KMS-11 (cell line): ENCODE results near the gene HYAL1.
"Not testable (repeated sequence)": the region's sequence is repeated elsewhere in the genome, so short reads cannot be mapped to it uniquely, and the experiment has no call there.

Experiments
- H2AFZ ChIP-seq: fragments of 200-600 bp; sonication (generic); 2 replicates; pipeline ENCODE4 v1.6.1; 2016; ENCODE audit warnings: antibody characterized with exemption, mixed run types, low read depth
- H3K27ac ChIP-seq: fragments of 200-600 bp; sonication (generic); 2 replicates; pipeline ENCODE4 v1.6.1; 2016; ENCODE audit warnings: mild to moderate bottlenecking, mixed run types
- H3K27me3 ChIP-seq: fragments of 200-600 bp; sonication (generic); 2 replicates; pipeline ENCODE4 v1.6.1; 2017; ENCODE audit warnings: mild to moderate bottlenecking, low read depth, mixed run types, moderate library complexity; ENCODE audit not compliant: insufficient read depth
- H3K36me3 ChIP-seq: fragments of 200-600 bp; sonication (generic); 2 replicates; pipeline ENCODE4 v1.6.1; 2017; ENCODE audit warnings: mild to moderate bottlenecking, mixed run types; ENCODE audit not compliant: insufficient read depth
- H3K4me1 ChIP-seq: fragments of 200-600 bp; sonication (generic); 2 replicates; pipeline ENCODE4 v1.6.1; 2016; ENCODE audit warnings: mild to moderate bottlenecking, low read depth, mixed run types; ENCODE audit not compliant: poor library complexity, severe bottlenecking
- H3K4me2 ChIP-seq: fragments of 200-600 bp; sonication (generic); 2 replicates; pipeline ENCODE4 v1.7.0; 2016; ENCODE audit warnings: mild to moderate bottlenecking, mixed run types
- H3K4me3 ChIP-seq: fragments of 200-600 bp; sonication (generic); IDR thresholded peaks from 2 replicates; pipeline ENCODE4 v1.6.1; 2017; ENCODE audit warnings: low read depth, low read length, mixed read lengths; ENCODE audit not compliant: insufficient read depth
- H3K79me2 ChIP-seq: fragments of 200-600 bp; sonication (generic); 2 replicates; pipeline ENCODE4 v1.6.1; 2016; ENCODE audit warnings: low read depth, mixed run types; ENCODE audit not compliant: insufficient read depth
- H3K9ac ChIP-seq: fragments of 200-600 bp; sonication (generic); 2 replicates; pipeline ENCODE4 v1.6.1; 2016; ENCODE audit warnings: mild to moderate bottlenecking, mixed run types
- H4K20me1 ChIP-seq: fragments of 200-600 bp; sonication (generic); 2 replicates; pipeline ENCODE4 v1.6.1; 2016; ENCODE audit warnings: mild to moderate bottlenecking, mixed run types; ENCODE audit not compliant: insufficient read depth
- TF ChIP-seq, protein P1 (sequence below): fragments of 200-600 bp; sonication (generic); conservative IDR thresholded peaks from 2 replicates; pipeline ENCODE4 v1.6.1; 2017; ENCODE audit warnings: low read depth, mild to moderate bottlenecking, antibody characterized with exemption, low read length, moderate library complexity, mixed read lengths

Gene HYAL1

DNA sequence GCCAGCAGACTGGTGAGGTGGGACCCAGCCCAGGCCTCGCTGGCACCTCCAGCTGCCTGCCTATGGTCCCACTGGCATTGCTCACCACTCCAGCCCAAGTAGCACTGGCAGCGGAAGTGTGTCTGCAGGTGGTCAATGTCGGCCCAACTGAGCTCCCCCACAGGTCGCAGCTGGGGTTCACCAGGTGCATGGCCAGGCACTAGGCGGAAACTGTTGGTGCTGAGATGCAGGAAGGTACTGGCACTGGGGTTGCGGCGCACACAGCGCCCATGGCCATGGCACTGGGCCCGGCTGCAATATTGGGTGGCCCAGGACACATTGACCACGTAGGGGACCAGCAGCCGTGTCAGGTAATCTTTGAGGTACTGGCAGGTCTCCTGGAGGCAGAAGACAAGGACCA lies 14.8 kb upstream of the HYAL1 start:
- no peaks in the 10 kb centered on the region for H3K27me3 ChIP-seq
- H3K4me2 ChIP-seq, result no peak overlapping the region
- H3K4me1 ChIP-seq, result peaks cover 4% of the 10 kb centered on the region
- H3K9ac ChIP-seq, result no peak overlapping the region
- TF ChIP-seq, protein P1, sequence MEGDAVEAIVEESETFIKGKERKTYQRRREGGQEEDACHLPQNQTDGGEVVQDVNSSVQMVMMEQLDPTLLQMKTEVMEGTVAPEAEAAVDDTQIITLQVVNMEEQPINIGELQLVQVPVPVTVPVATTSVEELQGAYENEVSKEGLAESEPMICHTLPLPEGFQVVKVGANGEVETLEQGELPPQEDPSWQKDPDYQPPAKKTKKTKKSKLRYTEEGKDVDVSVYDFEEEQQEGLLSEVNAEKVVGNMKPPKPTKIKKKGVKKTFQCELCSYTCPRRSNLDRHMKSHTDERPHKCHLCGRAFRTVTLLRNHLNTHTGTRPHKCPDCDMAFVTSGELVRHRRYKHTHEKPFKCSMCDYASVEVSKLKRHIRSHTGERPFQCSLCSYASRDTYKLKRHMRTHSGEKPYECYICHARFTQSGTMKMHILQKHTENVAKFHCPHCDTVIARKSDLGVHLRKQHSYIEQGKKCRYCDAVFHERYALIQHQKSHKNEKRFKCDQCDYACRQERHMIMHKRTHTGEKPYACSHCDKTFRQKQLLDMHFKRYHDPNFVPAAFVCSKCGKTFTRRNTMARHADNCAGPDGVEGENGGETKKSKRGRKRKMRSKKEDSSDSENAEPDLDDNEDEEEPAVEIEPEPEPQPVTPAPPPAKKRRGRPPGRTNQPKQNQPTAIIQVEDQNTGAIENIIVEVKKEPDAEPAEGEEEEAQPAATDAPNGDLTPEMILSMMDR, result no peak
- no peaks in the 10 kb centered on the region for H3K79me2 ChIP-seq
- no peak overlapping the region for H2AFZ ChIP-seq
- no peaks in the 10 kb centered on the region for H4K20me1 ChIP-seq
- no peaks in the 10 kb centered on the region for H3K36me3 ChIP-seq
- H3K27ac ChIP-seq, result no peak overlapping the region
- no peak overlapping the region for H3K4me3 ChIP-seq

DNA sequence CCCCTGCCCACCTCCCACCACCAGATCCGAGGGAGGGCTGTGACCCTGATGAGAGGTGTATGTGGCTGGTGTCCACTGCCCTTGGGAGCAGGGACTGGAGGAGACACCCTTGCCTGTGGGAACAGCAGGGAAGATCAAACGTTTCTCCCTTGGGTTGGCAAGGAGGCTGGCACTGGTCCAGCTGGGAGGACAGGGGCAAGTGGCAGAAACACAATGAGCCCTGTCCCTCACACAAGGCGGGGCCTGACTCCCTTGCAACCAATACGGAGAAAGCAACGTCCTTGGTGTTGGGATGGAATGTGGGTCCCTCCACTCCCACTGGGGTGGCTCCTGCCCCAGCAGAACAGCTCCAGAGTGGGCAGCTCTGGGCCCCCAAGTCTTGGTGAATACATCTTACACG lies 13.9 kb upstream of the HYAL1 start:
- H3K4me1 ChIP-seq, result peaks cover 4% of the 10 kb centered on the region
- no peak overlapping the region for H3K4me3 ChIP-seq
- H4K20me1 ChIP-seq, result no peaks in the 10 kb centered on the region
- no peaks in the 10 kb centered on the region for H3K79me2 ChIP-seq
- no peaks in the 10 kb centered on the region for H3K27me3 ChIP-seq
- no peak overlapping the region for H3K9ac ChIP-seq
- TF ChIP-seq, protein P1, result no peak
- H3K4me2 ChIP-seq, result no peak overlapping the region
- H3K27ac ChIP-seq, result no peak overlapping the region
- no peaks in the 10 kb centered on the region for H3K36me3 ChIP-seq
- no peak overlapping the region for H2AFZ ChIP-seq

DNA sequence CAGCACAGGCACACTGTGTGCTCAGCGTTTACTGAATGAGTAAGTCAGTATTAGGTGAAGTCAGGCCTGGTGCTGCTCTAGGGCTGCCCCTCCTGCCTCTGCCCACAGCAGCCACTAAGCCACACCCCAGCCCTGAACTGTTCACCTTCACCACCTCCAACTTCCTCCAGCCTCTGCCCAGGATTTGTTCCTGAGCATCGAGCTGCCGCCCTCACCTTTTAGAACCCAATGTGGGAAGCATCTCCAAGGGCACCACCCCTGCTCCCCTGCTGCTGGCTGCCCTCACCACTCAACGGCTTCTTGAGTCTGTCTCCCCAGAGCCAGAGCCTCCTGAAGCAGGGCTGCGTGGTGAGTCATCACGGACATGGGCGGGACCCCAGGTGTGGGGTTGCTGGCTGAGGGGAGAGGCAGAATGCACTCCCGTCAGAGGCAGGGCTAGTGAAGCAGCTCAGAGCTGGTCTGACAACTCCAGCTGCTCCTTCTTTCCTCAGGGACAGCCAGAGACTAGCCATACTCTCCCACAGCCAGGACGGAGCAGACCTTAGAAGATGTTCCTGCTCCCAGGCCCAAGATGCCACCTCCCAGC lies 13.4 kb upstream of the HYAL1 start:
- TF ChIP-seq, protein P1, result no peak
- H2AFZ ChIP-seq, result no peak overlapping the region
- H3K27ac ChIP-seq, result no peak overlapping the region
- H3K36me3 ChIP-seq, result no peaks in the 10 kb centered on the region
- H4K20me1 ChIP-seq, result no peaks in the 10 kb centered on the region
- no peak overlapping the region for H3K9ac ChIP-seq
- no peak overlapping the region for H3K4me3 ChIP-seq
- no peaks in the 10 kb centered on the region for H3K27me3 ChIP-seq
- H3K4me1 ChIP-seq, result no peaks in the 10 kb centered on the region
- no peaks in the 10 kb centered on the region for H3K79me2 ChIP-seq
- H3K4me2 ChIP-seq, result no peak overlapping the region

DNA sequence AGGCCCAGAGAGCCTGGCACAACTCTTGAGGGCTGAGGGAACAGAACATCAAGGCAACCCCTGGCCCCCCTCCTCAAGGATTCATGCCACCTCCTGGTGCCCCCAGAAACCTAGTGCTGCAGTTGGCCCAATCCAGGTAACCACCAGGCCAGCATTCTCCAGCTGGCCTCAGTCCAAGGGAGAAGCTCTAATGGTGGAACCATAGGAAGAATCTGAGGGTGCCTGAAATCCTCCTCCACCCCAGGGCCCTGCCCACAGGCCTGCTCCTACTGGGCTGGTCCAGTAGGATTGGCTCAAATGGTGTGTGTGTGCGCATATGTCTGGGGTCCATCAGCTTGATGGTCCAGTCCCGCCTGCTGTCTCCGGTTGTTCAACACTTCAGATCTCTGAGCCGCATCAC lies 11.4 kb upstream of the HYAL1 start:
- H3K9ac ChIP-seq, result no peak overlapping the region
- no peaks in the 10 kb centered on the region for H3K79me2 ChIP-seq
- H3K27ac ChIP-seq, result no peak overlapping the region
- no peak overlapping the region for H3K4me2 ChIP-seq
- H3K4me1 ChIP-seq, result no peaks in the 10 kb centered on the region
- TF ChIP-seq, protein P1, result no peak
- no peak overlapping the region for H3K4me3 ChIP-seq
- H3K27me3 ChIP-seq, result no peaks in the 10 kb centered on the region
- H4K20me1 ChIP-seq, result no peaks in the 10 kb centered on the region
- no peaks in the 10 kb centered on the region for H3K36me3 ChIP-seq
- H2AFZ ChIP-seq, result no peak overlapping the region

DNA sequence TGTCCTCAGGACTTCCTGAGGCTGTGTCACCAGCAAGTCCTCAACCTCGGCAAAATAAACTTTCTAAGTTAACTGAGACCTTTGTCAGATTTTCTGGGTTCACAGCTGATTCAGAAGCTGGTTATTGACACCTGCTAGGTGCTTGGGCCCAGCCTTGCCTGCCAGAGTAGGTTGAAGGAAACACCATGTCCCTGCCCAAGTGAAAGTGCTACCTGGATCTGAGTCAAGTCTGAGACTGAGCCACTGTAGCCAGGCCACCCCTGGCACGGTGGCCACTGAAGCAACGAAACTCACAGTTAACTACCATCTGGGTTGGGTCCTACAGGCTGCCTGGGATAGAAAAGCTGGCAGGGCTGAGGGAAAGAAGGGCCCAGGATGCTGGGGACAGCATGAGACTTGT lies 11.0 kb upstream of the HYAL1 start:
- Histone ChIP-seq H4K20me1 (no peaks in the 10 kb centered on the region), H3K27me3 (no peaks in the 10 kb centered on the region), H3K4me1 (no peaks in the 10 kb centered on the region), H2AFZ (no peak overlapping the region), H3K79me2 (no peaks in the 10 kb centered on the region), H3K36me3 (no peaks in the 10 kb centered on the region), H3K4me2 (no peak overlapping the region), H3K4me3 (no peak overlapping the region), H3K27ac (no peak overlapping the region), H3K9ac (no peak overlapping the region)
- TF ChIP-seq, protein P1, result no peak

DNA sequence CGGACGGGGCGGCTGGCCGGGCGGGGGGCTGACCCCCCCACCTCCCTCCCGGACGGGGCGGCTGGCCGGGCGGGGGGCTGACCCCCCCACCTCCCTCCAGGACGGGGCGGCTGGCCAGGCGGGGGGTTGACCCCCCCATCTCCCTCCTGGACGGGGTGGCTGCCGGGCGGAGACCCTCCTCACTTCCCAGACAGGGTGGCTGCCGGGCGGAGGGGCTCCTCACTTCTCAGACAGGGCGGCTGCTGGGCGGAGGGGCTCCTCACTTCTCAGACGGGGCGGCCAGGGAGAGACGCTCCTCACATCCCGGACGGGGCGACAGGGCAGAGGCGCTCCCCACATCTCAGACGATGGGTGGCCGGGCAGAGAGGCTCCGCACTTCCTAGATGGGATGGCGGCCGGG lies 8.7 kb upstream of the HYAL1 start:
- not testable (repeated sequence) for H4K20me1 ChIP-seq, H2AFZ ChIP-seq, H3K36me3 ChIP-seq, H3K27ac ChIP-seq, H3K27me3 ChIP-seq, H3K79me2 ChIP-seq, H3K4me2 ChIP-seq, H3K4me1 ChIP-seq, H3K9ac ChIP-seq, H3K4me3 ChIP-seq
